Forelimb muscle (tissue), 1 donor: ENCODE data around the gene ANP32B. TPM values are rescaled to one million over a fixed set of nuclear protein-coding genes. Genes with fewer than 3 reads are reported as not detected.
"Not testable (repeated sequence)": the region's sequence is repeated elsewhere in the genome, so short reads cannot be mapped to it uniquely, and the experiment has no call there.

ENCODE experiments used
- DNase-seq: peaks from one replicate; pipeline ENCODE4 v3.0.0-alpha.2; 2013; ENCODE audit warnings: low read depth
- polyA plus RNA-seq: library from polyadenylated mRNA; unstranded; fragments of 120-200 nt; gene quantifications from one replicate; pipeline ENCODE4 v1.2.1, GENCODE V29; 2013; ENCODE audit not compliant: insufficient read length

The ANP32B gene
- polyA plus RNA-seq, 1 donor, result 123 TPM

DNA sequence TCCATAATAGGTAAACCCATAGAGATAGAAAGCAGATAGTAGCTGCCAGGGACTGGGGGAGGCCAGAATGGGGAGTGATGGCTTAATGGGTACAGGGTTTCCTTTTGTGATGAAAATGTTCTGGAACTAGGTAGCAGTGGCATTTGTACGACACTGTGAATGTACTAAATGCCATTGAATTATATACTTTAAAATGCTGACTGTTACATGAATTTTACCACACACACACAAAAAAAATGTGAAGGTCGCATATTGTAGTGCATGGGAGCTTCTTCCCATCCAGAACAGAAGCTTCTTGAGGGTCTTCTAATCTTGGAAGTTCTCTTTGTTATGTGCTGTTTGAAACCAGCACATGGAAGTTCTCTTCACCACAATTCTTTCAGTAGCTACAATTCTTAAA is 19.9 kb upstream of the ANP32B start:
- no peak for DNase-seq

DNA sequence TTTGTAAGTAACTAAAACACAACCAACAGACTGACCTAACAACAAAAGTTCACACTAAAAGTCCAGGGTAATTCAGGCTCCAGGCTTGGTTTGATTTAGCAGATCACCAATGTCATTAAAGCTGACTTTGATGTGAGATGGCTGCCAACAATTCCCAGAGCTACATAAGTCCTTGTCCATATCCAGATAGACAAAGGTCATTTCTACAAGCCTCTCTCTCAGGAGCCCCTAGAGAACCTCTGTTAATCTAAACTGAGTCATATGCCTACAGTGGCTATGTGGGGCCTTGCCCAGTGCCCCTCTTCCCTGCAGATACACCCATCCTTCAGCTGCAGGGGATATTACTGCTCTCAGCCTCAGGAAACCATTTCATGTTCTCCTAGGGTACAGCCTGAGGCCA is 18.2 kb upstream of the ANP32B start:
- DNase-seq, result no peak

DNA sequence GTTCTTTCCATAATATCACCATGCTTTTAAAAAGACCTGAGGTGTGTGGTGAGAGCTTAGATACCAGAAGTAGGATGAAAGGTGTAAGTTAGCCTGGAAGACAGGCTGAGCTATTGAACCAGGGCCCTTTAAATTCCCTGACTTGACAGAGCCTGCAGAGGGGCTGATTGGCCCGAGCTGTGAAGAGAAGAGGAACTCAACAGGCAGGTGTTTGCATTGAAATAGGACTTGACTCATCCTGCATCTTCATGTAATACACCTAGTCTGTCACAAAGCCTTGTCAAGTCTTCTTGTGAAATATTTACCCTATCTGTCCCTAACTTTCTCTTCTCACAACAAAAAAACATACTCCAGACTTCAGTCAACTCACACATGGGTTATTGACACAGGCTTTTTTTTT is 16.6 kb upstream of the ANP32B start:
- DNase-seq, result no peak

DNA sequence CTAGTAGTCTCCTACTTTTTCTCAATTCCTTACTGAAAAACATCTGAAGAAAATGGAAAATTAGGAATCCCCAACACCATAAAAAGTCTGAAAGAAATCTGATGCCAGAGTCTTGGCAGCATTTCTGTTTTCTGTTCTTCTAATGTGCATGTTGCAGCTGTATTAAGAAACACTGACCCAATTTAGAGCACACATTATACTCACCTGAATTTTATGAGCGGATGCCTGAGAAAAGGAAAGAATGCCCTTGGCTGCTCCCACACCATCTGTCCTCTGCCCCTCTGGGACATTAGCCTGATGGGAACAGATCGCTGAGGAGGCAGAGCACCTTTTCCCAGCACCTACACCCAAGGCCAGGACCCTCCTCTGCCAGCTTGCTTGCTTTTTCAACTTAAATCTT is 14.1 kb upstream of the ANP32B start:
- DNase-seq, result no peak

DNA sequence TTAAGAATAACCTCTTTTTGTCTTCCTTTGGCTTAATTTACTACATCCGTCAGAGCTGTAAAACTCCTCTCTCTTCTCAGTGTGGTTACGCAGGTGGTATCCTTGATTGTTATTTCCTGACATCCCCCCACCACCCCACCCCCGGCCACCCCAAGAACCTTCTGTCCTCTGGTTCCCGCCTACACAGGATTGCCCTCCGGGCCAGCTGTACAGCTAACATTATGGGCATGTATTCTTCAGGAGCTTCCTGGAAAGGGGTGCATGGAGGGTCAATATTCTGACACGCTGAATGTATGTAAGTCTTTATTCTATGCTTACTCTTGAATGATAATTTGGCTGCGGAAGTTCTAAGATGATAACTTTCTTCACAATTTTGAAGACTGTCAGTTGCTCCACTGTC is 13.0 kb upstream of the ANP32B start:
- no peak for DNase-seq

DNA sequence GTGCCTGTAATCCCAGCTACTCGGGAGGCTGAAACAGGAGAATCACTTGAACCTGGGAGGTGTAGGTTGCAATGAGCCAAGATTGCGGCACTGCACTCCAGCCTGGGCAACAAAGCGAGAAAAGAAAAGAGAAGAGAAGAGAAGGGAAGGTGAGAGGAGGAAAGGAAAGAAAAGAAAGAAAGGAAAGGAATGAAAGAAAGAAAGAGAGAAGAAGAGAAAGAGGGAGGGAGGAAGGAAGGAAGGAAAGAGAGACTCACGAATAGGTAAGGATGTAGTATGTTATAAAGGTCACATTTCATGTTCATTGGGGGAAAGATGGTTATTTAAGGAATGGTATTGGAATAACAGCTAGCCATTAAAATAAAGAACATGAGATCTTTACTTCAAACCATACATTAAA is 10.4 kb upstream of the ANP32B start:
- DNase-seq, result no peak

DNA sequence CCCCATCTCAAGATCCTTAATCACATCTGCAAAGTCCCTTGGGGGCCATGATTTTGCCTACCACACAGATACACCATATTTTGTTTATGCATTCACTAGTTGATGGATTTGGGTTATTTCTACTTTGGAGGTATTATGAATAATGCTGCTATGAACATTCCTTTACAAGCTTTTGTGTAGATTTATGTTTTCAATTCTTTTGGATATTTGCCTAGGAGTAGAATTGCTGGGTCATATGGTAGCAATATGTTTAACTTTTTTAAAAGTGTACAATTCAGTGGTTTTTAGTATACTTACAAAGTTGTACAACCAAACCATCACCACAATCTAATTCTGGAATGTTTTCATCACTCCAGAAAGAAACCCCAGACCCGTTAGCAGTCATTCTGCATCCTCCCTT is 7.8 kb upstream of the ANP32B start:
- no peak for DNase-seq

DNA sequence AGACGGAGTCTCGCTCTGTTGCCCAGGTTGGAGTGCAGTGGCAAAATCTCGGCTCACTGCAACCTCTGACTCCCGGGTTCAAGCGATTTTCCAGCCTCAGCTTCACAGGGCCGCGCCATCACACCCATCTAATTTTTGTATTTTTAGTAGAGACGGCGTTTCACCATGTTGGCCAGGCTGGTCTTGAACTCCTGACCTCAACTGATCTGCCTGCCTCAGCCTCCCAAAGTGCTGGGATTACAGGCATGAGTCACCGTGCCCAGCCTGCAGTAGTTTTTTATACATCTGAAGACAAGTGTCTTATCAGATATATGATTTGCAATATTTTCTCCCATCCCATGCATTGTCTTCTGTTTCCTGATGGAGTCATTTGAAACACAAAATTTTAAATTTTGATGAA is 6.5 kb upstream of the ANP32B start:
- not testable (repeated sequence) for DNase-seq

DNA sequence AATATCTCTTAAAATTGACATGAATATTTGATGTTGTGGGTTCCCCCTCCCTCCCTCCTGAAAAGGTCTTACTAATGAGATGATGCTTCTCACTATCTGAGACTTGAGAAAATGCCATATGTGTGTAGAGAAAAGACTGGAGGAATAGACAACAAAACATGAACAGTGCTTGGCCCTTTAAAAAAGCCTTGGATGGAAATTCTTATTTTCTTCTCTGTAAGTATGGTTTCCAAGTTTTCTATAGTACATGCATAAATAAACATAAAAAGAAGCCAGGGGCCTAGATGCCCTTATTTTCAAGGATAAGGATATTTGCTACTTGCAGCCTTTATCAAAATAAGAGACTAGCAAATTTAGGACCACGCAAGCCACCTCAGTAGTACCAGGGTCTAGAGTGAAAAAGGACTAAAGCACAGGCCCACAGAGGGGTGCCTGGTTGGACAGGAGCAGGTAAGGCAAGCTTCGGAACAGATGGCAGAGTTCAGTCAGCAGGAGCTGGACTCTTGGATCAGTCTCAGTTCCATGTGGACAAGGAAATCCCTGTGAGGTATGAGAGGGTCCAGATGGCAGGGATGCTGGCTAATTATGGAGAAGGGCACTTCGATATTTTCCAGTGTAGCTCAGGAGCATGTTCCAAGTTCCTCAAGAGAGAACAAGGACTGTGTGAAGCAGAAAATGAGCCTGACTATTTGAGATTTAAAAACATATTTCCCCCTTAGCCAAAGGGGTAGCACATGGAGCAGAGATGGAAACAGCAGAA is 4.6 kb upstream of the ANP32B start:
- no peak for DNase-seq

DNA sequence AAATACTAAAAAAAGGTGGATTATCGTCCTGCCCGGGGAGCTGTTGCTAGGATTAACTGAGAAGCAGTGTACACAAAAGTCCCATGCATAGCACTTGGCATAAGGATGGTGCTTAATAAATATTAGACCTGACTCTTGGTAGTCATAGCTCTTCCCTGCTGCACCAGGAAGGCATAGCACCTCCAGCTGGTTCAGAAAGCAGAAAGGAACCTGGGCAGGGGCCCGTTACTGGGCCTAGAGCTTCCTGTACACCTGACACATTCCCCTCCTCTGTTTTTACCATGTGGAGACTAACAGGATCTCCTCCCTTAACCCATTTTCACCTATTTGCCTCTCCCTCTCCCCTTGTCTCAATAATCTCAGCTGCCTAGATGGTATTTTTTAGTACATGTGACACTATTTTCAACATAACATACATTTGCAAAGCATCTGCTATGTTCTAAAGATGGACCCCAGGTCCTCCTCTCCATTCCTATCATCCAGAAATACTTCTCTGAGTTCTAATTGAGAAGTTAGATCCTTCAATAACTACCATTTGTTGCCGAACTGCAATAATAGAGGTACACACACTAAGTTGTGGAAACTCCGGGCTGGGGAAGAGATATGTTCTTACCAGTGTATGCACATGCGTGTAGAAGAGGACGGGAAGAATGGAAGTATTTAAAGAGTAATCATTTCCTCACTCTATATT is 3.2 kb upstream of the ANP32B start:
- no peak for DNase-seq

DNA sequence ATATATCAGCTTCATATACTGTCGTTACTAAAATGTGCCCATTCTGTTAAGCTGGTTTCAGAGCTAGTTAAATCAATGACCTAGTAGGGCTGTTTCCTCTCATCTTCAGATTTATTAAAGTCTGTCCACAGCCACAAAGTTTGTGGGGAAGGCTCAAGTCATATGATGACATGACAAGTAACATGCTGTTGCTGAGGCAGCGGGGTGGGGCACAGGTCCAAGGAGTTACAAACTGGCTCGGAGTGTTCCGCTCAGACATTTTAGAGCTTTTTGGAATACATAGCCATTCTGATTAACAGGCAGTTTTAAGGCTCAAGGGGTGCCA is 2.7 kb upstream of the ANP32B start:
- DNase-seq, result no peak

DNA sequence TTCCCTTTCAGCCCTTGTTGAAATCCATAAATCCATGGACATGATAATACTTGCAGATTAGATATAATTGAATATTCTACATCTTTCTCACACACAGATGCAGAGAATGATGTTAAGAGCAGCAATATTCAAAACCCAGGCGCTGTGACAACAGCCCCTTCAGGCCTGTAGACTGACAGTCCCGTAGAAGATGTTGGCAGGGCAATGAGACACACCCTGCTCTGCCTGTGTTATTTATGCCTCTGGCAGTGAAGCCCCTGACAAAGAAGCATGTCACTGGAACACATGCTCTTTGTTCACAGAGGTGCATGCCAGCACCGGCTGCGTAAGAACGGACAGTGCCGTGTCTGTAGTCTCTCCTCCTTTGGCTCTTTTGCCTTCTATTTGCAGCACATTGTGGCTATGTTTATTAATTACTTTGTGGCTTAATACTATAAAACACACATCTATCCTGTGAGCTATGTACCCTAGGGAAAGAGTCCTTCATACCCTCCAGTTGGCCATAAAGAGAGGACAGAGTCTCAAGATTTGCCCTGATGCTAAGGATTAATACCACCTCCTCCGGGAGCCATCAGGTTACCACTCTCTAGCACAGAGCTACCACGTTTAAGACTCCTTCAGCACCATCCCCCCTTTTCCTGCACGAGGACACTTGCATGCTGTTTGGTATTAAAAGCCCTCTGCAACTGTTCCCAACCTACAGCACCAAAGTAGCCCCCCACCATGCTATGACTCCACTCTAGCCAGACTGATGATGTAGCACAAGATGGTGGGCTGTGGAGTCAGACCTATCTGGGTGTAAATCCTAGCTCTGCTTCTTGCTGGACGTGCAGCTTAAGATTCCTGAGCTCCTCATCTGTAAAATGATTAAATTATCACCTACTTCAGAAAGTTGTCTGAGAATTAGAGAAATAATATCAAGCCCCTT is 2.0 kb upstream of the ANP32B start:
- DNase-seq, result no peak

DNA sequence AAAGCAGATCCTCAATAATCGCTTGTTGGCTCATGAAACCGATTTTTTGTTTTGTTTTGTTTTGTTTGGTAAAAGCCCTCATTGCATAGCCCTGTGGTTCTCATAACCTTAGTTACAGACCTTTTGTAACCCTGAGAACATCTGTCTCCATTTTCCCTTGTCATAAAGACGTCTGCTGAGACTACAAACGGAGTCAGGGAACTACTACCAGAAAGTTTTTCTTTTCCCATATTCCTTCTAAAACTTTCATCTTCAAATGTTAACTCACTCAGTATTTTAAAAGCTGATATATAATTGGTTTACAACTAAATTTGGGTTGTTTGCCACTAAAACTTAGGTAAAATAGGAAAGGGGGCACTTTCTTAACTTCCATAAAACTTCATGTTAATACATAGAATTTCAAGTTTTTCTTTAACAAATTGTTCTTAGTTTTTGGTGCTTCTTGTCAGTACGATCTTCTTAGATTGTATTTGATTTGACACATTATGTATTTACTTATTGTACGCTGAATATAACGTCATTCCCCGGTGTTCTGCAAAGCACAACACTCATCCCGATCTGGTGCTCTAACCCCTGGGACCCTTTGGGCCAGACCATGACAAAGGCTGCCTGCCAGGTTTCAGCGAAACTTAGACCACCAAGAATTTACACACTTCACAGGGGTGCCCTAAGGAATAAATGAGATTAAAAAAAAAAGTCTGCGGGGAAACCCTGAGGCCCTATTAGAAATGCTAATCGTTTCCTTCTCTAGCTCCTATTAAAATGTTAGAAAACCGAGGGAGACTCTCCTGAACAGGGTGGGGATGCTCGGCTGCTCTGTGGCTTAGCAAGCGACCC is 1.1 kb upstream of the ANP32B start:
- no peak for DNase-seq

DNA sequence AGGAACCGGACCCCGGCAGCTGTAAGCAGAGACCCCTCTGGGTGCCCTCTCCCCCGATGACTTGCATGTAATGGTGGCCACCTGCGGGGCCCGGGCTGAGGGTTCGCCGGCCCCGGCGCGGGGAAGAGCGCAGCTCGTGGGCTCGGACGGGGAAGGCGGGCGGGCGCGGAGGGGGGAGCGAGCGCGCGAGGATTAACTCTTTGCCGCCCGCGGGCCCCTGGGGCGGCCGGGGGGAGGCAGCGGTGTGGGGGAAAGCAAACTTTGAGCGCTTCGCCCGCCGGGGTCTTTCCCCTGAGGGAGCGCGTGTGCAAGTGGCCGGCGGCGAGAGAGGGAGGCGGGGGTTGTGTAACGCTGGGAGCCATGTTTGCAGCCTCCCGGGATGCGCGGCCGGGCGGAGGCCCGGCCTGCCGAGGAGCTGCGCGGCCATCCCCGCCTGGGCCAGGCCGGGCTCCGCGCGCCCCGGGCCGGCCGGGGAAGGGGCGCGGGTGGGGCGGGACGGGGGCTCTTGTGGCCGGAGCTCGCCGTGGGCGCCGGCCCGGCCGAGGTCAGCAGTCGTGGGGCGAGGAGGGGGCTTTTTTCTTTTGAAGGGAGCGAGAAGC is 547 bp downstream of the ANP32B start:
- no peak for DNase-seq

DNA sequence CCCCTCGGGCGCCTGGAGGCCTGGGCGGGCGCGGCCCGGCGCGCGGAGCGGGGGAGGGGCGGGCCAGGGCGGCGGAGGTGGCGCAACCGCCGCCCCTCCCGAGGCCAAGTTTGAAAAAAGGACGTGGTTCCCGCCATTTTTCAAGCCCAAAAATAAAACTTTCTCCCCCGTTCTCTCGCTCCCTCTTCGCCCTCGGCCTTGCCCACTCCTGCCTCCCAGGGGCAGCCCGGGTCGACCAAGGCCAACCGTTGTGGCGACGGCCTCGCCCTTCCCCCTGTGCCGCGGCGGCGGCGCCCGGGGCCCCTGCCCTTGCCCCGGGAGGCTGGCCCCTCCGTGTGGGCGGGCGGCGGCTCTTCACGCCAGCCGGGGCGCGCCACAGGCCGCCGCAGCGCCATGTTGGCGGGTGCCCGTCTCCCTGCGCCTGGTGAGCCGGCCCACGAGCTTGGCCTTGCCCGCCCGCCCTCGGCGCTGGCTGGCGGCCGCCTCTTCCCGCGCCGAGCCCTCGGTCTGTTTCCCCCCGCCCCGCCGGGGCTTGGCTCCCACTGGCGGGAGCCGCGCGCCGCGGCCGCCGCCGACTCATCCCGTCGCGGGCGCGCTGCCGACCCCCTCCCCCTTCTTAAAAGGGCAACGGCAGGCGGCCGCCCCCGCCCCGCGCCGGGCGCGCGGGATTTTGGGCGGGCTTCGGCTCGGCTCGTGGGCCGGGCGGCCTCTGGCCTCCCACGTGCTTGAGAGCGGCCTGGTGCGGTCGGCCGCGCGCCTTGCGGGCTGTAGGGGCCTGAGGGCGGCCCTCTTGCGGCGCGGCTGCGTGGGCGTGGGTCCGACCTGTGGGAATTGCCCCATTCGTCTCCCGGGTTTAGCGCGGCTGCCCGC is 1.3 kb downstream of the ANP32B start:
- DNase-seq, result no peak

DNA sequence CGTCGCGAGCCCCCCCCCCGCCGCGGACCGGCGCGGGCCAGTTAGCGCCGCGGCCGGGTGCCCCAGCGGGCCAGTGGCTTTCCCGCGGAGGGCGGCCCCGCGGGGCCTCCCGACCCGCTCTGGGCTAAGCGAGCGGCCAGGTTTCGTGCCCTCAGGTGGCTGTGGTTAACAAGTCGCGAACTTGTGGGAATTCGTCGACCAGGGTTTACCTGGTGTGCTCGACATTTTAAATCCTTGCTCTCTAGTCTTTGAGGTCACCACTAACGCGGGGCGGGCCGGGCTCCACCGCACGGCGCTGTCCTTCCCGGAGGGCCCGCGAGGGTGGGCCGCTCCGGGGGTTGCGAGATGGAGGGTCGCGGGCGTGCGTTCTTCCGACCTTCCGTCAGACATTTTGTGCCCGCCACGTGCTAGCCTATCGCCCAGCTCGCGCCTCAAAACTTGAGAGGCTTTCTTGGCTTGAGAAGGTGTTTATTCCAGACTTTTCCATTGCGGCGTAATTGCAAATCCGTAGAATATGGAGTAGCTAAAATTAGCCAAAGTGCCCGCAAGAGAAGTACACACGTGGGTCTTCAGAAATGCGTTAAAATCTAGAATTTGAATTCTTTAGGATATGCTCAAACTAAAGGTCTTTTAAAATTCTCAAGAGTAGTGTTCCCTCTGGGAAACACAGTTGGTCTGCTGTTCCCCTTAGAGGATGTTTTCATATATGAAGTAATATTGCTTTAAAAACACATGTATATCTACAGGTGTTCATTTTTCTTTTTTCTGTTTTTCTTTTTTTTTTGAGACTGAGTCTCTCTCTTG is 2.1 kb downstream of the ANP32B start:
- no peak for DNase-seq

DNA sequence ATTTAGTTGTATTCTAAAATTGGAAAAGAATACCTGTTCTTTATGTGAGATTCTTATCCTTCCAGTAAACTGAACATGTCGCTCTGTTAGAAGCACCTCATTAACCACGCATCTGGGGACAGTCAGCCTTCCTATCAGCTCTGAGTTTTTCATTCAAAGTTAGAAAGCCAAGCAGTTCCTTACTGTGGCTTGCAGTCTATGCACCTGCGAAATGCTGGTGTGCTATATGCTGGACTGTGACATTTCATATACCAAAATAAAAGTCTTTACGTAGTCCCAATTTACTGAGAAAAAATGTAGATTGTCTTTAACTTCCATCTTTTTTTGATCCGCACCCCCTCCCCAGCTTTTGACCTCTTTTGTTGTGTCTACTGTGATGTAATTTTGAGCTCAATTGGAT is 4.3 kb downstream of the ANP32B start:
- DNase-seq, result no peak

DNA sequence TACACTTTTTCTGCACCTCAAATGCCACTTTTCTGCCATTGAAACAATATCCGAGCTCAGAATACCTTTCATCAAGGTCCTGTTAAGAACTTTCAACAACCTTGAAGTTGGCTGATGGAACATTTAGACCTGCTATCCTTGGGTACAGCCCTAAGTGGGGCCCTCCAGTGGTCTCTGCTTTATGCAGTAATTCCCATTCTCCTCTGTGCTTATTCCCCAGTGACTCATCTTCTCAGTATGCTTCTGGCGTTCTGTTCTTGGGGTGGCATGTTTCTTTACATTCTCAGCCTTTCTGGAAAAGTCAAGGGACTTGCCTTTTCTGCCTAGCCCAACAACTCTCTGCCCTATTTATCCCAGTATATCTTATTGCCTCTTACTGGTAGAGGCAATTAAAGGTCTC is 7.1 kb downstream of the ANP32B start:
- DNase-seq, result no peak

DNA sequence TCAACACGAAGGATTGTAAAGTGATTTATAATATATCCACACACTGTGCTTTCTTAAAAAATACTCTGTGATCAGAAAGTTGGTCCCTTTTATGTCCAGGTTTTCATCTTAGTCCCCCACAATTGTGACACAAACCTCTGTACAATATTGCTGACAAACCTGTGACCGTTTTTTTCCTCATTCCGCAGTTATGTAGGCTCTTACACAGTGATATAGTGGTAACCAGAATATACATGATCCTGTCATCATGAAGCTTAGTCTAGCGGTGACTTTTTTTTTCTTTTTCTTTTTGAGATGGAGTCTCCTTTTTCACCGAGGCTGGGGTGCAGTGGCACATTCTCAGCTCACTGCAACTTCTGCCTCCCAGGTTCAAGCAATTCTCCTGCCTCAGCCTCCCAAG is 8.7 kb downstream of the ANP32B start:
- no peak for DNase-seq

DNA sequence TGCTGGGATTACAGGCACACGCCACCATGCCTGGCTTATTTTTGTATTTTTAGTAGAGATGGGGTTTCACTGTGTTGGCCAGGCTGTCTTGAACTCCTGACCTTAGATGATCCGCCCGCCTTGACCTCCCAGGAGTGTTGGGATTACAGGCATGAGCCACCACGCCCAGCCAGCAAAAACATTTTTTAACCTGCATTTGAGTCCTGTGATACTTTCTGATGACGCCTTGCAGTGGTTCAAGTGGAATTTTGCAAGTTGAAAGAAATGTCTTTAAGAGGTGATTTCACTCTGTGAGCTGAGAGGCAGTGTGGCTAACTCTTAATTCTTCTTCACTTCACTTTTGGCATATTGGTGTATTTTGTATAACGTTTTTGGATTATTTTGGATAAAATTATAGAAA is 9.1 kb downstream of the ANP32B start:
- DNase-seq, result no peak
